Adrenal gland (tissue), 5 donors: ENCODE data around the gene GRID2IP.

Source experiments
- POLR2A ChIP-seq, 2 donors: fragments of 450-650 bp; IDR thresholded peaks; one replicate each; pipeline ENCODE4 v1.6.1; 2017; ENCODE audit warnings: antibody characterized with exemption in 2 of 2, mild to moderate bottlenecking in 2 of 2, moderate library complexity in 1 of 2
- TF ChIP-seq, protein P1 (sequence below), 6 experiments: fragments of 450-650 bp in 4 of 6; fragments of 200-600 bp in 2 of 6; sonication (generic) in 1 of 6; IDR thresholded peaks; 1 replicate in 5 of 6; 2 replicates in 1 of 6; pipeline versions ENCODE4 v1.5.1 to v1.8.0; 2016 to 2021; ENCODE audit warnings: antibody characterized with exemption in 6 of 6, mild to moderate bottlenecking in 2 of 6, moderate library complexity in 1 of 6
- donor health status: DM: no; HTN: no; CAD: no.

DNA sequence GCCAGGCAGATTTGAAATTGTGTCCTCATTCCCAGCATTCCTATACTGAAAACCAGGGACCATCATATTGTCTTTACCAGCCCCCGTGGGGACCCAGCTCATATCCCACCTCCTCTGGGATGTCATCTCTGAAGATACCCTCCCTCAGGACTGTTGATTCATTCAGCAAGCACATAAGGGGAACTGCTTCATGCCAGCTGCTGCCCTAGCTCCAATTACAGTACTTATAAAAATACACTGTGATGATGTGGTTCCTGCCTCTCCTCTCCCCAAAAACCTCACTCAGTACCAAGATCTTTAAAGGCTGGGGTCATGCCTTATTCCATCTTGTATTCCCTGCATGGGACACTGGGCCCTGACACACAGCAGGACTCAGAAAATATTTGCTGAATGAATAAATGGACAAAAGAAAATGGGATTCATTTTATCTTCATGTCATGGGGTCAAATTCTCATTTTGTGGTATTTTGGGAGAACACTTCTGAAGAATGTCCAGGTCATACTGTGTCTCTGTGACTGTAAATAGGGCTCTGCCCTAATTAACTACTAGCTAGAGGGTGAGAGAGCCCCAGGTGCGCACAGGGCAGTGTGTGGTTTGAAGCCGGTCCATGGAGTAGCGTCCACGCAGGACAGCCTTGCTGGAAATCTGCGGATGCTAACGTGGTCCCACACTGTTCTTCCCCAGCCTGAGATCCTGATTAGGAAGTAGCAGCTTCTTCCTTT, 74.5 kb downstream of the GRID2IP start:
- TF ChIP-seq POLR2A (IDR thresholded peaks at IDR 0.05): no peak
- TF ChIP-seq, protein P1, sequence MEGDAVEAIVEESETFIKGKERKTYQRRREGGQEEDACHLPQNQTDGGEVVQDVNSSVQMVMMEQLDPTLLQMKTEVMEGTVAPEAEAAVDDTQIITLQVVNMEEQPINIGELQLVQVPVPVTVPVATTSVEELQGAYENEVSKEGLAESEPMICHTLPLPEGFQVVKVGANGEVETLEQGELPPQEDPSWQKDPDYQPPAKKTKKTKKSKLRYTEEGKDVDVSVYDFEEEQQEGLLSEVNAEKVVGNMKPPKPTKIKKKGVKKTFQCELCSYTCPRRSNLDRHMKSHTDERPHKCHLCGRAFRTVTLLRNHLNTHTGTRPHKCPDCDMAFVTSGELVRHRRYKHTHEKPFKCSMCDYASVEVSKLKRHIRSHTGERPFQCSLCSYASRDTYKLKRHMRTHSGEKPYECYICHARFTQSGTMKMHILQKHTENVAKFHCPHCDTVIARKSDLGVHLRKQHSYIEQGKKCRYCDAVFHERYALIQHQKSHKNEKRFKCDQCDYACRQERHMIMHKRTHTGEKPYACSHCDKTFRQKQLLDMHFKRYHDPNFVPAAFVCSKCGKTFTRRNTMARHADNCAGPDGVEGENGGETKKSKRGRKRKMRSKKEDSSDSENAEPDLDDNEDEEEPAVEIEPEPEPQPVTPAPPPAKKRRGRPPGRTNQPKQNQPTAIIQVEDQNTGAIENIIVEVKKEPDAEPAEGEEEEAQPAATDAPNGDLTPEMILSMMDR (IDR thresholded peaks at IDR 0.05): no peak
